NB4 (cell line): ENCODE data around the gene CERCAM.

Source experiments
- MYC ChIP-seq: IDR thresholded peaks from 2 replicates; pipeline ENCODE4 v1.6.1; 2011; ENCODE audit warnings: low read depth, low read length
- POLR2A ChIP-seq: IDR thresholded peaks from 2 replicates; pipeline ENCODE4 v1.6.1; 2011; ENCODE audit warnings: mild to moderate bottlenecking; ENCODE audit not compliant: insufficient read length; ENCODE audit errors: extremely low read depth
- TF ChIP-seq, protein P1 (sequence below): IDR thresholded peaks from one replicate; pipeline ENCODE4 v1.5.1; 2012; ENCODE audit warnings: low read depth, low read length
- TF ChIP-seq, protein P2 (sequence below): IDR thresholded peaks from 2 replicates; pipeline ENCODE4 v1.6.1; 2011; ENCODE audit warnings: low read depth, low read length

DNA sequence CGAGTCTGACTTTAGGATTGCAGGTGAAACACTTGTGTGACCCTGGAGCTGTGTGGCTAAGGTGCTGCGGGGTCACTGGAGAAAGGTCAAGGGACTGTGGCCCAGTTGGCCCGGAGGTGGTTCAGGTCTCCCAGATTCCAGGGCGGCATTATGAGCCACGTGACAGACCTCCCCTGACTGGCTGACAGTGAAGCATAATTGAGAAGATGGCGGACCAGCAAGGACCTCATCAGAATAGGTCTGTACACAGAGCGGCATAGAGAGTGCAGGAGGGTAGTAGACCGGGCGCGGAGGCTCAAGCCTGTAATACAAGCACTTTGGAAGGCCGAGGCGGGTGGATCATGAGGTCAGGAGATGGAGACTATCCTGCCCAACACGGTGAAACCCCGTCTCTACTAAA, 34.3 kb downstream of the CERCAM start:
- TF ChIP-seq POLR2A = no peak
- TF ChIP-seq, protein P1, sequence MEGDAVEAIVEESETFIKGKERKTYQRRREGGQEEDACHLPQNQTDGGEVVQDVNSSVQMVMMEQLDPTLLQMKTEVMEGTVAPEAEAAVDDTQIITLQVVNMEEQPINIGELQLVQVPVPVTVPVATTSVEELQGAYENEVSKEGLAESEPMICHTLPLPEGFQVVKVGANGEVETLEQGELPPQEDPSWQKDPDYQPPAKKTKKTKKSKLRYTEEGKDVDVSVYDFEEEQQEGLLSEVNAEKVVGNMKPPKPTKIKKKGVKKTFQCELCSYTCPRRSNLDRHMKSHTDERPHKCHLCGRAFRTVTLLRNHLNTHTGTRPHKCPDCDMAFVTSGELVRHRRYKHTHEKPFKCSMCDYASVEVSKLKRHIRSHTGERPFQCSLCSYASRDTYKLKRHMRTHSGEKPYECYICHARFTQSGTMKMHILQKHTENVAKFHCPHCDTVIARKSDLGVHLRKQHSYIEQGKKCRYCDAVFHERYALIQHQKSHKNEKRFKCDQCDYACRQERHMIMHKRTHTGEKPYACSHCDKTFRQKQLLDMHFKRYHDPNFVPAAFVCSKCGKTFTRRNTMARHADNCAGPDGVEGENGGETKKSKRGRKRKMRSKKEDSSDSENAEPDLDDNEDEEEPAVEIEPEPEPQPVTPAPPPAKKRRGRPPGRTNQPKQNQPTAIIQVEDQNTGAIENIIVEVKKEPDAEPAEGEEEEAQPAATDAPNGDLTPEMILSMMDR = no peak
- TF ChIP-seq, protein P2, sequence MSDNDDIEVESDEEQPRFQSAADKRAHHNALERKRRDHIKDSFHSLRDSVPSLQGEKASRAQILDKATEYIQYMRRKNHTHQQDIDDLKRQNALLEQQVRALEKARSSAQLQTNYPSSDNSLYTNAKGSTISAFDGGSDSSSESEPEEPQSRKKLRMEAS = no peak
- TF ChIP-seq MYC = no peak
